ENCODE measurements around the gene TMEM273.

Gene TMEM273

DNA sequence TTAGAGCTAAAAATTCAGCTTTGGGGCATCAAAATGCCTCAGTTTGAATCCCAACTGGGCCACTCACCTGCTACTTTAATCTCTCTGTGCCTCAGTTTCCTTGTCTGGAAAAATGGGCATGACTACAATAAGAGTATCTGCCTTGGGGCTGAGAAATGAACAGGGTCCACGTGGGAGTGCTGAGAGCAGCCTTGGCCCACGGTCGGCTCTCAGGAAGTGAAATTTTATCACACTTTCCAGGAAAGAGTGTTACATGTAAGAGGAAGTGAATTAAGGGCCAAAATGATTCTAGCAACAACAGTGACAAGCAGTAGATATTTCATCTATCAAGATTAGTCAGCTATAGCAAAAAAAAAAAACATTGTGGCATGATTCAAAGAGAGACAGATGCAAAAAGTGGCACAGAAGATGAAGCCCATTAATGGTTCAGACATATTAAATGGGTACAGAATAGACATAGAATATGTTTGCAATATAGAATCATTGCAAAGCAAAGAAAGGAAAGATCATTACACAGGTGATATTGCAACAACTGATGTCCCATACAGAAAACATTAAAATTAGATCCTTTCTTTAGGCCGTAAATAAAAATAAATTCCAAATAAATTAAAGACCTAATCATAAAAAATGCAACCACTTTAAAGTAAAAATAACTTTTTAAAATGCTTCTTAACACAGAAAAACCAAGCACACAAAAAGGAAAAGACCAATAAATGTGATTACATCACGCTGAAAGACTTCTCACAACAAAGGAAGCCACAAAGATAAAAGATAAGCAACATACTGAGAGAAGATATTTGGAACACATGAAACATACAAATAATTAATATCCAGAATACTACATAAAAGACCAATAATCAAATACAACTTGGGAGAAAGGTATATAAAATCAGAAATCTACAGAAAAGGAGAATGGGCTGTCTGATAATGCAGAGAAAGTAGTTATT lies 4.3 kb downstream of the TMEM273 start:
- H3K36me3 ChIP-seq (ENCODE audit: control insufficient read depth, insufficient read depth, low read length) = no peaks in the 10 kb centered on the region
- no peak for DNase-seq (ENCODE audit: extremely low read depth, insufficient read length)
- H3K4me3 ChIP-seq (replicated peaks; ENCODE audit: low read depth, low read length) = no peak overlapping the region
- TF ChIP-seq CTCF (IDR thresholded peaks at IDR 0.05; ENCODE audit: insufficient read depth, low read length, poor library complexity, severe bottlenecking) = no peak
- no peaks in the 10 kb centered on the region for H3K27me3 ChIP-seq (replicated peaks; ENCODE audit: control insufficient read depth, insufficient read depth, low read length)

DNA sequence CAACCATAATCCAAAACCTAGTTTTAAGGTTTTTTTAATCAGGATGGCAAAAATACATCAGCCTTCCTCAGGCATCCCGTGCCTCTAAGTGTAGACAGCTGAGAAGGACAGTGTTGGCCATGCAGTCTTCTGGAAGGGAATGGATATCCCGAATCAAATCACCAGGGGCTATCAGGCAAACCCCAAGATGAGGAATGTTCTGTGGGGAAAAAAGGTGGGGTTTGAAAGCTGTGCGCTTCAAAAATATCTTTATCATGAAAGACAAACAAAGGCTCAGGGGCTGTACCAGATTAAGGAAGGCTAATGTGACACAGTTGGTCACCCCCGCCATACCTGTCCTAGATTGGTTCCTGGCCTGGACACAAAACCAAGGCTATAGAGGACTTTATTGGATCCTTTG lies 5.4 kb downstream of the TMEM273 start:
- H3K27me3 ChIP-seq (replicated peaks; ENCODE audit: control insufficient read depth, insufficient read depth, low read length) = no peaks in the 10 kb centered on the region
- no peak for TF ChIP-seq CTCF (IDR thresholded peaks at IDR 0.05; ENCODE audit: insufficient read depth, low read length, poor library complexity, severe bottlenecking)
- DNase-seq (ENCODE audit: extremely low read depth, insufficient read length) = no peak

GRCh38 chr10:49180444-49180860 lies 7.7 kb downstream of the TMEM273 start:
- no peak for DNase-seq (ENCODE audit: extremely low read depth, insufficient read length)

More for the DNA sequence above, 5.4 kb downstream of the TMEM273 start:
- Histone ChIP-seq H3K4me3 (replicated peaks; ENCODE audit: low read depth, low read length) (no peak overlapping the region), H3K36me3 (ENCODE audit: control insufficient read depth, insufficient read depth, low read length) (no peaks in the 10 kb centered on the region)

DNA sequence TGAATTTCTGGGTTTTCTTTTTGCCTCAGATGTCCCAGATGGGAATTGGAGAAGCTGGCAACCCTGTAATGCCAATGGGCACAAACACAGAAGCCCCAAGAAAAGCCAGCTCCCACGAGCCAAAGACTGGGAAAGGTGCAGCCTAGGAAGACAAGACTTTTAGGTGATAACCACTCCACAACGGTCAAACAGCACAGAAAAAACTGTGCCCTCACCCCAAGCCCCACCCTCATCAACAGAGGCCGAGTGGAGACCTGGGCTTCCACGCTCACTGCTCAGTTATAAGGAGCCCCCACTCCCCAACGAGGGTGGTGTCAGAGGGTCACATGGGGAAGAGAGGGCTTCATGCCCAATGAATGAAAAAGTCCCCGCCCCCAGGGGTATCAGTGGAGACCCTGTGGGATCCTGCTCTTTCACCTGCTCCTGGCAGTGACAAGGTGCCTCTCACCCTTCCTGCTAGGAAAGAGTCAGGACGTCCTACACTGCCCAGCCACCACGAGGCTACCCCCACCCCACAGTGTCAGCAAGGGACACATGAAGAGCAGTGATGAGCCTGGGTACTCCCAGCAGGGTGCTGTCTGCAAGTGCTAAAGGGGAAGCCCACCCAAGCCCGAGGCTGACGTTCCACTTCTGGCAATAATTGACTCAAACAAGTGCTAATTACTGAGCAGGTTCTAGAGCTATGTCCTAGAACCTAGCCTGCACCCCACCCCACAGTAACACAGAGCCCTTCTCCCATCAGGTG lies 8.3 kb downstream of the TMEM273 start:
- Histone ChIP-seq H3K4me3 (replicated peaks; ENCODE audit: low read depth, low read length) (no peak overlapping the region), H3K36me3 (ENCODE audit: control insufficient read depth, insufficient read depth, low read length) (no peaks in the 10 kb centered on the region), H3K27me3 (replicated peaks; ENCODE audit: control insufficient read depth, insufficient read depth, low read length) (no peaks in the 10 kb centered on the region)
- DNase-seq (ENCODE audit: extremely low read depth, insufficient read length) = no peak
- no peak for TF ChIP-seq CTCF (IDR thresholded peaks at IDR 0.05; ENCODE audit: insufficient read depth, low read length, poor library complexity, severe bottlenecking)

More at GRCh38 chr10:49180444-49180860, 7.7 kb downstream of the TMEM273 start:
- Histone ChIP-seq H3K4me3 (replicated peaks; ENCODE audit: low read depth, low read length) (no peak overlapping the region), H3K36me3 (ENCODE audit: control insufficient read depth, insufficient read depth, low read length) (no peaks in the 10 kb centered on the region), H3K27me3 (replicated peaks; ENCODE audit: control insufficient read depth, insufficient read depth, low read length) (no peaks in the 10 kb centered on the region)
- TF ChIP-seq CTCF (IDR thresholded peaks at IDR 0.05; ENCODE audit: insufficient read depth, low read length, poor library complexity, severe bottlenecking) = no peak

DNA sequence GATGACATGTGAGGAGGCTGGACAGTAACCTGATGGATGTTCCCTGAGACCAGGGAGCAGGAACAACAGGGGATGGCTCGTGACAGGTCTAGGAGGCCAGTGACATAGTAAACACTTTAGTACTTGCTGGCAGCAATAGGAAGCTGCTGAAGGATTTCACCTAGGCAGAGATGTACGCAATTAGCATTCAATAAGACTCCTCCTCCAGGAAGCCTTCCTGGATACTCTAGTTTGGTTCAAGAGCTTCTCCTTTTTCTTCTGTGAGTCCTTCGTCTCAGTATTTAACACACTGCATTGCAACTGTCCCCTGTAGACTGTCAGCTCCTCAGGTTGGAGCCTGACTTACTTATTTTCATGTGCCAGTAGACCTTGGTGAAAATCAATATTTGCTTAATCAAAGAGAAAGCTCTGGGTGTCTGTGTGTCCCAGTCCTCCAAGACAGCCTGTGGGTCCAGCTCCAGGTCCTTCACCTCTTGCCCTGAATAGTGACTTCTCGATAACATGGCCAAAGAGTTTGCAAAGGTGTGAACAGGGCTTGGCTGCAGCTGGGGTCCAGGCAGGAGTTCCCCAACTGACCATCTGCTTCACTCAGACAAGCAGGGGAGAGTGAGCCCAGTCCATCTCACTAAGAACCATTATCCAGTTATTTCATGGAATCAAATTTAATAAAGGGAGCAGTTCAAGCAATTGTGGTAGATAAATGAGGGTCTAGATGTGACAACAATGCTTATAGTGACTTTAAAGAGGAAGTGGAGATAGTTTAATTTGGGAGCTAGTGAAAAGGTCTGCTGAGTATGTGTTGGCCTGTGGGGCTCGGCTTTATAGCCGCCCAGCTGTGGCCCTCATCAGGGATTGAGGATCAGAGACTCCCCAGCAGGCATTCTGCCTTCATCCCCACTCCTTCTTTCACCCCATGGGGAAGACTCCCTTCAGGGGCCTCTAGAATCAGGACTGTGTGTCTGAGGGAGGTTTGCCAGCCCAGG lies 9.4 kb downstream of the TMEM273 start:
- DNase-seq (ENCODE audit: extremely low read depth, insufficient read length) = no peak
- TF ChIP-seq CTCF (IDR thresholded peaks at IDR 0.05; ENCODE audit: insufficient read depth, low read length, poor library complexity, severe bottlenecking) = no peak
- Histone ChIP-seq H3K4me3 (replicated peaks; ENCODE audit: low read depth, low read length) (no peak overlapping the region), H3K36me3 (ENCODE audit: control insufficient read depth, insufficient read depth, low read length) (no peaks in the 10 kb centered on the region), H3K27me3 (replicated peaks; ENCODE audit: control insufficient read depth, insufficient read depth, low read length) (no peaks in the 10 kb centered on the region)
